Sigmoid colon (tissue), 7 donors: Measurements from ENCODE around the gene KSR1. TPM values are rescaled to one million over a fixed set of nuclear protein-coding genes. Genes with fewer than 3 reads are reported as not detected.

ENCODE experiments used
- DNase-seq: peaks from one replicate; pipeline ENCODE4 v3.0.0-alpha.2; 2019
- H3K27ac ChIP-seq, 4 donors: fragments of 200-600 bp; sonication (generic); one replicate each; pipeline ENCODE4 v1.5.1; 2016 to 2019; ENCODE audit warnings: mild to moderate bottlenecking in 1 of 4
- H3K27me3 ChIP-seq, 3 donors: fragments of 200-600 bp; sonication (generic); one replicate each; pipeline ENCODE4 v1.5.1; 2019; ENCODE audit warnings: mild to moderate bottlenecking in 1 of 3
- H3K36me3 ChIP-seq, 4 donors: fragments of 200-600 bp; sonication (generic); one replicate each; pipeline ENCODE4 v1.5.1; 2016 to 2019
- H3K4me1 ChIP-seq, 4 donors: fragments of 200-600 bp; sonication (generic); one replicate each; pipeline ENCODE4 v1.5.1; 2017 to 2019
- H3K4me3 ChIP-seq, 4 donors: fragments of 200-600 bp; sonication (generic); one replicate each; pipeline ENCODE4 v1.5.1; 2017 to 2019; ENCODE audit warnings: mild to moderate bottlenecking in 2 of 4, moderate library complexity in 1 of 4
- H3K9me3 ChIP-seq, 4 donors: fragments of 200-600 bp in 3 of 4; sonication (generic) in 3 of 4; one replicate each; pipeline versions ENCODE4 v1.5.1 to v1.6.1; 2013 to 2019
- CTCF ChIP-seq, 4 experiments: fragments of 450-650 bp in 3 of 4; fragments of 200-600 bp in 1 of 4; IDR thresholded peaks; one replicate each; pipeline ENCODE4 v1.5.1; 2016 to 2019; ENCODE audit warnings: antibody characterized with exemption in 4 of 4, mild to moderate bottlenecking in 3 of 4, moderate library complexity in 2 of 4
- EP300 ChIP-seq, 4 donors: sonication (generic); formaldehyde crosslinking; IDR thresholded peaks; one replicate each; pipeline ENCODE4 v1.6.1; 2017; ENCODE audit warnings: antibody characterized with exemption in 4 of 4
- POLR2A ChIP-seq, 2 donors: fragments of 450-650 bp; IDR thresholded peaks; one replicate each; pipeline ENCODE4 v1.6.1; 2016; ENCODE audit warnings: antibody characterized with exemption in 2 of 2, mild to moderate bottlenecking in 2 of 2, moderate library complexity in 2 of 2
- POLR2AphosphoS5 ChIP-seq, 4 donors: sonication (generic); formaldehyde crosslinking; IDR thresholded peaks; one replicate each; pipeline ENCODE4 v1.6.1; 2017; ENCODE audit warnings: antibody characterized with exemption in 4 of 4
- WGBS, 2 donors: extraction: QIAGEN DNeasy Blood & Tissue Kit; methylation state at CpG; one replicate each; pipeline ENCODE4 v1.1.7; 2013; 5-methylcytosine and 5-hydroxymethylcytosine counted together
- intact Hi-C: fragments of 100-400 bp; cut with DNase I; formaldehyde crosslinking; loops from one replicate; pipeline ENCODE4 v1.15.1; 2023
- polyA plus RNA-seq, 3 donors: library from polyadenylated mRNA; stranded (reverse); fragments of 200-250 nt; gene quantifications; one replicate each; pipeline ENCODE4 v1.2.3, GENCODE V29; 2013
- total RNA-seq, 4 donors: library from RNA; depleted of rRNA; stranded (reverse); fragments of >200 nt; gene quantifications; one replicate each; pipeline ENCODE4 v1.1.0, GENCODE V29; 2016
- donor health status: healthy with polysubstance abuse.
- donor health status: Bipolar disorder and iron deficiency.
- donor health status: healthy.

The KSR1 gene
- total and polyA plus RNA-seq, 7 donors: 4.2 to 25.8 (median 18.2) TPM

DNA sequence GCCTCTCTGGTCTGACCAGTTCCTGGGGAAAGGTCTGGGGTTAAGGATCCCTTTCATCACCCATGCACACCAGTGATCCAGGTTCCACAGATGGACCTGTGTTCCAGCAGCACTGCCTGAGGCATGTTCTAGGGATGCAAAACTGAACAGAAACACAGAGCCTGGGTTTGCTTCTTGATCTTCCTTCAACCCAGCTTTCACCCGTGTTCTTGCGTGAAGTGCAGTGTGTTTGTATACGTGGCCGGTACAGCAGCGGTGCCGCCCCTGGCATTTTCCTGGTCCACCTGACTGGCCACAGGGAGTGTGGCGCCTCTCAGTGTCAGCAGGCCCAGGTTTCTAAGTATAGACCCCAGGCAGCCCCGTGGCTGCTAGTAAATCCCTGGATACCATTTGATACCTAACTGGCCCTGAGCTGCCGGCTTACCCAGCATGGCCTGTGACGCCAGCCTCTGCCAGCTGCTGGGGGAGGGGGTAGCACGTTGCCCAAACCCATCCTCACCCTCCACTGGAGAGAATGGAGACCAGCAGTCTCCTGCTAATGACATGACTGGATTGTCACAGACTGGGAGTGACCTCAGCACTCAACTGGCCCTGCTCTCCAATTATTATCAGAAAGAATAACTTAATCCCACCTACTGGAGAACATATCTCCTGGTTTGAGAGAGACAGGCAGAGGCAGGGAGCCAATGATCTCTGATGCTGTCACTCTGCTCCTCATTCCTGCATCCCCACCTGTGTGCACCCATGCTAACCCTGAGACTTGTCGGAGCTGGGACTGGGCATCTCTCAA lies 115.5 kb downstream of the KSR1 start:
- no peak for DNase-seq
- WGBS, 2 donors: 93% methylated on average over 12 of the region's 12 CpGs
- no peaks in the 10 kb centered on the region for H3K36me3 ChIP-seq
- intact Hi-C loops: no loop called here
- no peak overlapping the region for H3K4me3 ChIP-seq
- H3K27ac ChIP-seq: no peak overlapping the region
- H3K27me3 ChIP-seq: no peaks in the 10 kb centered on the region
- TF ChIP-seq POLR2AphosphoS5 (IDR thresholded peaks at IDR 0.05) (no peak), CTCF (IDR thresholded peaks at IDR 0.05) (no peak), POLR2A (IDR thresholded peaks at IDR 0.05) (no peak)
- no peaks in the 10 kb centered on the region for H3K9me3 ChIP-seq
- peaks cover 0 to 13% (median 2%) of the 10 kb centered on the region in 4 donors for H3K4me1 ChIP-seq

GRCh38 chr17:27572665-27573064 lies 116.4 kb downstream of the KSR1 start:
- peaks cover 0 to 22% (median 10%) of the 10 kb centered on the region in 4 donors for H3K4me1 ChIP-seq
- TF ChIP-seq EP300 (IDR thresholded peaks at IDR 0.05): no peak
- no peak for TF ChIP-seq POLR2AphosphoS5 (IDR thresholded peaks at IDR 0.05)
- TF ChIP-seq POLR2A (IDR thresholded peaks at IDR 0.05): no peak
- TF ChIP-seq CTCF (IDR thresholded peaks at IDR 0.05): no peak
- DNase-seq: no peak
- WGBS, 2 donors: 87 to 92% methylated on average over 7 of the region's 7 CpGs
- H3K9me3 ChIP-seq: no peaks in the 10 kb centered on the region
- H3K36me3 ChIP-seq: no peaks in the 10 kb centered on the region
- no peak overlapping the region for H3K27ac ChIP-seq
- no peaks in the 10 kb centered on the region for H3K27me3 ChIP-seq
- no peak overlapping the region for H3K4me3 ChIP-seq
- intact Hi-C loops: no loop called here

GRCh38 chr17:27573548-27573947 lies 117.3 kb downstream of the KSR1 start:
- H3K4me1 ChIP-seq: peaks cover 0 to 31% (median 14%) of the 10 kb centered on the region in 4 donors

DNA sequence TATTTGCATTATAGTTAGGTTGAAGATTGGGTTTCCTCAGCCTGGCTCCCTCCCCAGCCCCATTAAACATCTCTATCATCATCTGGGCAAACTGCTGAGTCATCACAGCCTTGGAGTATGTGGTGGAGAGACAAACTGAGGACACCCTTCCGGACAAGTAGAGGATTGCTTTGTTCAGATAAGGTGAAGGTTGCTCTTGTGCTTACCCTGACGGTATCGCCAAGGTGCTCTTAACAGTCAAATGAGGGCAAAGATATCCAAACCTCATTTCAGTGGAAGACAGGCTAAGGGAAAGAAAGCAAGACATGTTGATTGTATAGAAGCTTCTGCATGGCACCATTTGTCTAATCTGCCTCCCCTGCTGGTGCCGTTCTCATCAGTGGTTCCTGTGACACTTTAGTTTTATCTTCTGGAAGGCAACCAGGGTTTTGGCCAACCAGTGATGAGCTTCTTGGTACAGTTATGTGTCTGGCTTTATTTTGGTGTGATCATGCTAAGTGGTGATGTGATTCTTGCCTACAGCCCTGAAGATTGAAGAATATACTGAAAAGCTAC lies 117.8 kb downstream of the KSR1 start:
- H3K27ac ChIP-seq: no peak overlapping the region
- H3K9me3 ChIP-seq: no peaks in the 10 kb centered on the region
- no peaks in the 10 kb centered on the region for H3K36me3 ChIP-seq
- DNase-seq: no peak
- WGBS, 2 donors: 81 to 88% methylated on average over 4 of the region's 4 CpGs
- no peaks in the 10 kb centered on the region for H3K27me3 ChIP-seq
- intact Hi-C loops: no loop called here
- H3K4me3 ChIP-seq: no peak overlapping the region
- TF ChIP-seq CTCF (IDR thresholded peaks at IDR 0.05): no peak
- TF ChIP-seq POLR2A (IDR thresholded peaks at IDR 0.05): no peak
- TF ChIP-seq EP300 (IDR thresholded peaks at IDR 0.05): no peak
- TF ChIP-seq POLR2AphosphoS5 (IDR thresholded peaks at IDR 0.05): no peak
- H3K4me1 ChIP-seq: peaks cover 0 to 36% (median 14%) of the 10 kb centered on the region in 4 donors

More at GRCh38 chr17:27573548-27573947, 117.3 kb downstream of the KSR1 start:
- Histone ChIP-seq H3K27ac (no peak overlapping the region), H3K27me3 (no peaks in the 10 kb centered on the region), H3K36me3 (no peaks in the 10 kb centered on the region), H3K9me3 (no peaks in the 10 kb centered on the region), H3K4me3 (no peak overlapping the region)
- no peak for TF ChIP-seq EP300 (IDR thresholded peaks at IDR 0.05)
- no peak for TF ChIP-seq CTCF (IDR thresholded peaks at IDR 0.05)
- TF ChIP-seq POLR2A (IDR thresholded peaks at IDR 0.05): no peak
- no peak for TF ChIP-seq POLR2AphosphoS5 (IDR thresholded peaks at IDR 0.05)
- DNase-seq: no peak
- intact Hi-C loops: no loop called here
- WGBS, 2 donors: 94 to 95% methylated on average over 5 of the region's 5 CpGs
